CD4-positive, alpha-beta T cell treated with Interleukin-4 for 1 hour (primary cell): ENCODE results near the gene TMEM62.
A peak's percentile ranks its signal among the peaks of the same experiment; 100 is the strongest.
"Not testable (repeated sequence)": the region's sequence is repeated elsewhere in the genome, so short reads cannot be mapped to it uniquely, and the experiment has no call there.

Source experiments
- DNase-seq, 2 donors: peaks; one replicate each; pipeline ENCODE4 v3.0.0-alpha.2; 2020 to 2022

Gene TMEM62

DNA sequence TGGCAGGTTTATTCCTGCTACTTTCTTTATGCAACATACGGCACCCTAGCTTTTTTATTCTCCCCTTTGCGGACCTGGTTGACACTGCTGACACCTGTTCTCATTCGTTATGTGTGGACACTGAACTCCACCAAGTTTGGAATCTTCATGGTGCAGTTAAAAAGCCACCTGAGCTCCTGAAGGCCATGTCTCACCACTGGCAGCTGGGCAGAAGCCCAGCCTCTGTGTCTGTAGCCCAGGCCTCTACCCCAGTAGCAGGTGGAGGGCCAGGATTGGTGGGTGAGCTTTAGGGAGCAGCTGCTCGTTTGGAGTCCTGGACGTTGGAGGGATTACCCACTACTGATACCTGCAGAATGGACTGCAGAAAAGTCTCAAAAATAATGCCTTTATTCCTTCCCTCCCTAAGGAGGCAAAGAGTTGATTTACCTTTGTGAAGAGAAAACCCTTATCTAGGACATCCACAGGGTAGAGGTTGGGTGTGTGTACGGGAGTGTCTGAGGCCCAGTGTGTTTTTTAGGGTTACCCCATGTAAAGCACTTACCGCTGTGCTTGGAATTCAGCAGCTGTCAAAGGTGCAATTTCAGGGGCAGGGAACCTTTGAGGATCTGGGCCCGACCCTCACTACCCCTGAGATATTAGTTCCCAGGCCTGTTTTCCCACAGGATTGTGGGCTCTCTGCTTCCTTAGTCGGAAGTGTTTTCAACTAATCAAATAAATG is 51.2 kb downstream of the TMEM62 start:
- no peak for DNase-seq

GRCh38 chr15:43185157-43186002 is 52.0 kb downstream of the TMEM62 start, which contains the start of gene CCNDBP1:
TSS of gene CCNDBP1 (plus strand) at chr15:43185403. CDS start at chr15:43185499, 96 bp downstream.
- peak; percentile 93 for DNase-seq

DNA sequence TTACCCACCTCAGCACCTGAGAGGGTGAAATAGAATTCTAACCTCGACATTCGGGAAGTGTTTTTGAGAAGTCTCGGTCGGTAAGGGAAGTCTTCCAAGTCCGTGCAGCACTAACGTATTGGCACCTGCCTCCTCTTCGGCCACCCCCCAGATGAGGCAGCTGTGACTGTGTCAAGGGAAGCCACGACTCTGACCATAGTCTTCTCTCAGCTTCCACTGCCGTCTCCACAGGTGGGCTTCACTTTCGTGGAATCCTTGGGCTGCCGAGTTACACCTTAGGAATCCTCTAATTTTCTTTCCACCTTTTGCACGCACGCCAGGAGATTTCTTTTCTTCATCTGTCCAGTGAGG is 52.6 kb downstream of the TMEM62 start:
- no peak for DNase-seq

DNA sequence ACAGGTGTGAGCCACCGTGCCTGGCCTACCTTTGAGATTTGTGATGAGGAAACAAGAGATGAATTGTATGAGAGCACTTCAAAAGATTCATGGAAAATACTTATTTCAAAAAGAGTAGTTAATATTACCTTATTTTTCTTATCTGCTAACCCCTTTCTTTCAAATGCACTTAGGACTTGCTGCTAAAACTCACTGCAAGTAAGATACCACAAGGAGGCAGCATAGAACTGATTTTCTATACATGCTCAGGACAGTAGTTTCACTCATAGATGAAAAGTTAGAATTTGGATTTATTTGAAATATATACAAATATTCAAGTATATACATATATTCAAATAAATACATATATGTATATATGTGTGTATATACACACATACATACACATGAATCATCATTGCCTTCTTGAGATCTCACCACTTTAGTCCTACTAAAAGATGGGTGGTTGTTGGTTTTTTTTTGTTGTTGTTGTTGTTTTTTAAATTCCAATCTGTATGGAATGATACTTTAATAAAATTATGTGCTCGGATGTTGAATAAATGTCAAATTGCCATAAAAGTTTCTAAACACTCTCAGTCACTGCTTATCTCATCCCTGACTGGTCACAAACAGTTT is 54.3 kb downstream of the TMEM62 start:
- peak in 1 of 2 donors; percentile 67 for DNase-seq

- no peak for DNase-seq
Measured at GRCh38 chr15:43189296-43189695, 55.9 kb downstream of the TMEM62 start.

- no peak for DNase-seq
Measured at GRCh38 chr15:43190178-43190577, 56.8 kb downstream of the TMEM62 start.

GRCh38 chr15:43193710-43194109 is 60.3 kb downstream of the TMEM62 start:
- no peak for DNase-seq

GRCh38 chr15:43194795-43195194 is 61.4 kb downstream of the TMEM62 start:
- no peak for DNase-seq

DNA sequence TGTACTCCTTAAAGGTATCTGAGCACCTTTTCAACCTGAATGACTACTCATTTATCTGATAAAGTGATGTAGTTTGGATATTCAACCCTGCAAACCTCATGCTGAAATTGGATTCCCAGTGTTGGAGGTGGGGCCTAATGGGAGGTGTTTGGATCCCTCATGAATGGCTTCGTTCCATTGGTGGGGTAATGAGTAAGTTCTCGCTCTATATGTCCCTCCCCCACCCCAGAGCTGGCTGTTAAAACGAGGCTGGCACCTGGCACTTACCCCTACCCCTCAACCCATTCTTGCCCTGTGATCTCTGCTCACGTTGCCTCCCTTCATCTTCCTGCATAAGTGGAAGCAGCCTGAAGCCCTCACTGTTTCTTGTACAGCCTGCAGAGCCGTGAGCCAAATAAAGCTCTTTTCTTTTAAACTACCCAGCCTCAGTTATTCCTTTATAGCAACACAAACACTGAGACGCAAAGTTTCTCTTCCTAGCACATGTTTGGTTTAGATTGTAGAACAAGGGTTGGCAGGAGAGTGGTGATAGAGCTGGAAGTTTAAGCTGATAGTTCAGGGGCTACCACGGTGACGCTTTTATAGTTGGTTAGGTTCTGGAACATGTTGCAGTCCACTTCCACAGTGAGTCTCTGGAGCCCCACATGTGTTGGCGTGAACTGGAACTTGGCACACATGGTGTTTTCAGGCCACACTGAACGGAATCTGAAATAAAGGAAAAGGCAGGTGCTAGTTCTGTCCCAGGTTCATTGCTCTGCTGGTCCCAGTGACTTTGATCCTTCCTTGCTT is 63.6 kb downstream of the TMEM62 start:
- DNase-seq: no peak

GRCh38 chr15:43197773-43198172 is 64.4 kb downstream of the TMEM62 start:
- not testable (repeated sequence) for DNase-seq

DNA sequence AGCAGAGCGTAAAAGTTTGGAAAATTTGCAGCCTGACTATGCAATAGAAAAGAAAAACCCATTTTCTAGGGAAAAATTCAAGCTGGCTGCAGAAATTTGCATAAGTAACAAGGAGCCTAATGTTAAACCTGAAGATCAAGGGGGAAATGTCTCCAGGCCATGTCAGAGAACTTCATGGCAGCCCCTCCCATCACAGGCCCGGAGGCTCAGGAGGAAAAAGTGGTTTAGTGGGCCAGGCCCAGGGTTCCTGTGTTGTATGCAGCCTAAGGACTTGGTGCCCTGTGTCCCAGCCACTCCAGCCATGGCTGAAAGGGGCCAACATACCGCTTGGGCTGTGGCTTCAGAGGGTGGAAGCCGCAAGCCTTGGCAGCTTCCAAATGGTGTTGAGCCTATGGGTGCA is 65.2 kb downstream of the TMEM62 start:
- DNase-seq: not testable (repeated sequence)

- no peak for DNase-seq
Measured at GRCh38 chr15:43198992-43199391, 65.6 kb downstream of the TMEM62 start.

DNA sequence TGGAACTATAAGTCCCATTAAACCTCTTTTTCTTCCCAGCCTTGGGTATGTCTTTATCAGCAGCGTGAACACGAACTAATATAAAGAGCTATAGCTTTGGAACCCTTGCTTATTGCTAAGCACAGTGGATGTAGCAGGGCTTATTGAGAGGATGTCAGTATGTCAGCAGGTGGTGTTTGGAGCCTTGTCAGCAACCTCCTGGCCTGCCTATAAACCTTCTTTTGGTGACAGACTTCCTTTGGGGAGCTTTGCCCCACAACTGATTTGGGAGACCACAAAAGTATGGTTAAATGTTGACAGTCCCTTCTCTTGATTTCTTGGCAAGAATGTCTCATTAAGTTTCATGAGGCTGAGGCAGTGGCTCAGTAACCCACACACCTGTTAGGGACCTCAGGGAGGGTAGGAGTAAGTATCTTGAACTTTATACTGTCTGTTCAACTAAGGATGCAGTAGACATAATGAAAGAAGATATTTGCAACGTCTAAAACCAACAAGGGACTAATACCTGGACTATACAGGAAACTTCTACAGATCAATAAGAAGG is 66.6 kb downstream of the TMEM62 start:
- no peak for DNase-seq

DNA sequence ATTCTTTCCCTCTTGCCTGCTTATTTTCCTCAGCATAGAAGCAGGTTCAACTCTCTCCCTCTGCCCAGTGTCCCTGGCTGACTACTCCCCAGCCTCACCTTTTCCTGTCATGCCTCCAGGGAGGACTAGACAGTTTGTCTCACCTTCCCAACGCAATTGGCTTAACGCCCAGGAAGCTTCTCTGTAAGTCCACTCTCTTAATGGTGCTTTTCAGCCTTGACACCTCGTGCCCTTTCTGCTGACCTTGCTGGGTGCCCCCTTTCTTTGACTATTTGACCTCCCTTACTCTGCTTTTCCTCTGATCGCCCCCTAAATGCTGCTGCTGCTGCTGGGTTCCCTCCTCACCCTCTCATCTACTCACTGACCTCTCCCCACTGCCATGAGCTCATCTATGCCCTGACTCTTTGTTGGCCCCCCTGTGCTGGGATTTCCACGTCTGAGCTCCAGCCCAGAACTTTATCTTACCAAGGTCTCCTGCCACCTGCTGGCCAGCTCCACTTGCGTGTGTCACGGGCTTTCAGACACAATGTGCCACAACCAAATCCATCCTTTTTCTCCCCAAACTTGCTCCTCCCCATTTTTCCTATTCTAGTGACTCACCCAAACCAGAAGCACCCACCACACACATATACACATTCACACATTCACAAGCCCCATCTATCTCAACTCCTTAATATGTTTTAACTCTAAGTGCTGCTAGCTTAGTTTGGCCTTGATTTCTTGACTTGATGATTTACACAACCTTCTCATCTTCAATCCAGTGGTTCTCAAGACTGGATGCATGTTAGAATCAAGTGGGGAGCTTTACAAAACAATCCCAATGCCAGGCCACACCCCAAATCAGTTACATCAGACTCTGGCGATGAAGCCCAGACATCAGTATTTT is 70.9 kb downstream of the TMEM62 start:
- DNase-seq: peak; percentile 36 to 40

DNA sequence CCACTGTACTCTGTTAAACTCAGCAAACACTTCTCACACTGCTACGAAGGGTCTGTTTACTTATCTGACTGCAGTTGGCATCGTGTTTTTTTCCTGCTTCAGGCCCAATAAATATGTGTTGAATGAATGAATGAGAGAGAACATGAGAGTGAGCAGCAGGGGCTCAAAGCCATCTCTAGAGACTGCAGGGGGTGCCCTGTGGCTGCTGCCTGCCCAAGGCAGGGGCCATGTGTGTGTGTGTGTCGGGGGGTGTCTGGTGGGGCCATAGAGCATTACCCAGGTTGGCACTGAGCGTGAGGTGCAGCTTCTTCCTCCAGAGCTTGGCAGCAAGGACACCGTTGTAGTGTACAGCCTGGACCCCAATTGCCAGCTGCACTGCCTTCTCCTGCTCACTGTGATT is 72.7 kb downstream of the TMEM62 start:
- DNase-seq: no peak

GRCh38 chr15:43207024-43207423 is 73.6 kb downstream of the TMEM62 start:
- no peak for DNase-seq

- DNase-seq: no peak
Measured at GRCh38 chr15:43208052-43209002, 74.9 kb downstream of the TMEM62 start.

- DNase-seq: no peak
Measured at GRCh38 chr15:43209059-43209824, 75.9 kb downstream of the TMEM62 start.

GRCh38 chr15:43210172-43210745 is 76.9 kb downstream of the TMEM62 start:
- DNase-seq: no peak
